ENCODE measurements around the gene CUBN.

DNA sequence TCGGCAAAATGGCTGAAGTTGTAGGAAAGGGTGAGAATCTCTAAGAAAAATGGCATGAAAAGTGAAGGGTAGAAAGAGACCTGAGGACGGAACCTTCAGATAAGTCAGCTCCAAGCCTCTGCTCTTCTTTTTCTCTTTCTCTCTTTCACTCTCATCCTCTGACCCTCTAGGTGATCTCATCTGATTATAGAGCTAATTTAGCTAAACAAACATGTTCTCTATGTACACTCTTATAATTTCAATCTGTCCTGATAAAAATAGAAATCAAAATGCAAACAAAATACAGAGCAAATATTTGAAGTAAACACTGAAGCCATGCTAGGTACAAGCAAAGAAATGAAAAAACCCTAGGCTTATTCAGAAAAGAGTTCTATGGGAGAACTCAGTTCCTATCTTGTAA is 14.4 kb upstream of the CUBN start:
- no peak for TF ChIP-seq POLR2A (IDR thresholded peaks at IDR 0.05)
- TF ChIP-seq, protein P1, sequence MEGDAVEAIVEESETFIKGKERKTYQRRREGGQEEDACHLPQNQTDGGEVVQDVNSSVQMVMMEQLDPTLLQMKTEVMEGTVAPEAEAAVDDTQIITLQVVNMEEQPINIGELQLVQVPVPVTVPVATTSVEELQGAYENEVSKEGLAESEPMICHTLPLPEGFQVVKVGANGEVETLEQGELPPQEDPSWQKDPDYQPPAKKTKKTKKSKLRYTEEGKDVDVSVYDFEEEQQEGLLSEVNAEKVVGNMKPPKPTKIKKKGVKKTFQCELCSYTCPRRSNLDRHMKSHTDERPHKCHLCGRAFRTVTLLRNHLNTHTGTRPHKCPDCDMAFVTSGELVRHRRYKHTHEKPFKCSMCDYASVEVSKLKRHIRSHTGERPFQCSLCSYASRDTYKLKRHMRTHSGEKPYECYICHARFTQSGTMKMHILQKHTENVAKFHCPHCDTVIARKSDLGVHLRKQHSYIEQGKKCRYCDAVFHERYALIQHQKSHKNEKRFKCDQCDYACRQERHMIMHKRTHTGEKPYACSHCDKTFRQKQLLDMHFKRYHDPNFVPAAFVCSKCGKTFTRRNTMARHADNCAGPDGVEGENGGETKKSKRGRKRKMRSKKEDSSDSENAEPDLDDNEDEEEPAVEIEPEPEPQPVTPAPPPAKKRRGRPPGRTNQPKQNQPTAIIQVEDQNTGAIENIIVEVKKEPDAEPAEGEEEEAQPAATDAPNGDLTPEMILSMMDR (IDR thresholded peaks at IDR 0.05 in 4 of 5, conservative IDR thresholded peaks at IDR 0.05 in 1 of 5): no peak

All from gastrocnemius medialis (tissue), 4 donors.